ENCODE data around the gene MYL12A.

GRCh38 chr18:3283253-3283863 lies 35.8 kb downstream of the MYL12A start:
- TF ChIP-seq, protein P1, sequence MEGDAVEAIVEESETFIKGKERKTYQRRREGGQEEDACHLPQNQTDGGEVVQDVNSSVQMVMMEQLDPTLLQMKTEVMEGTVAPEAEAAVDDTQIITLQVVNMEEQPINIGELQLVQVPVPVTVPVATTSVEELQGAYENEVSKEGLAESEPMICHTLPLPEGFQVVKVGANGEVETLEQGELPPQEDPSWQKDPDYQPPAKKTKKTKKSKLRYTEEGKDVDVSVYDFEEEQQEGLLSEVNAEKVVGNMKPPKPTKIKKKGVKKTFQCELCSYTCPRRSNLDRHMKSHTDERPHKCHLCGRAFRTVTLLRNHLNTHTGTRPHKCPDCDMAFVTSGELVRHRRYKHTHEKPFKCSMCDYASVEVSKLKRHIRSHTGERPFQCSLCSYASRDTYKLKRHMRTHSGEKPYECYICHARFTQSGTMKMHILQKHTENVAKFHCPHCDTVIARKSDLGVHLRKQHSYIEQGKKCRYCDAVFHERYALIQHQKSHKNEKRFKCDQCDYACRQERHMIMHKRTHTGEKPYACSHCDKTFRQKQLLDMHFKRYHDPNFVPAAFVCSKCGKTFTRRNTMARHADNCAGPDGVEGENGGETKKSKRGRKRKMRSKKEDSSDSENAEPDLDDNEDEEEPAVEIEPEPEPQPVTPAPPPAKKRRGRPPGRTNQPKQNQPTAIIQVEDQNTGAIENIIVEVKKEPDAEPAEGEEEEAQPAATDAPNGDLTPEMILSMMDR (conservative IDR thresholded peaks at IDR 0.05; ENCODE audit: low read depth, low read length): no peak
- TF ChIP-seq EZH2 (IDR thresholded peaks at IDR 0.05; ENCODE audit: low read length, unreplicated experiment): no peak
